ENCODE data around the gene KCNMA1. TPM values are rescaled to one million over a fixed set of nuclear protein-coding genes. Genes with fewer than 3 reads are reported as not detected.
A peak's percentile ranks its signal among the peaks of the same experiment; 100 is the strongest.

Gene KCNMA1
- total RNA-seq, 2 donors from 2014 or later, result 5.9 to 9.3 TPM

GRCh38 chr10:77380723-77381122 is 256.9 kb downstream of the KCNMA1 start:
- peaks cover 30% of the 10 kb centered on the region for H3K4me1 ChIP-seq
- H3K27me3 ChIP-seq, result no peaks in the 10 kb centered on the region
- H3K4me3 ChIP-seq, result no peak overlapping the region
- H3K36me3 ChIP-seq (replicated peaks in 1 of 2; ENCODE audit: insufficient read depth in 1 of 2, low read depth in 2 of 2), result no peaks in the 10 kb centered on the region
- no peak for DNase-seq
- TF ChIP-seq POLR2A (IDR thresholded peaks at IDR 0.05) (no peak), CTCF (IDR thresholded peaks at IDR 0.05) (no peak)
- intact Hi-C loops (cut with DNase I), result no loop called here
- H3K9me3 ChIP-seq, result no peaks in the 10 kb centered on the region
- 93 to 100% methylated on average over 1 of the region's 1 CpG for WGBS, 2 donors
- no peak overlapping the region for H3K27ac ChIP-seq
- ATAC-seq, result no peak

GRCh38 chr10:77380191-77380590 is 257.4 kb downstream of the KCNMA1 start:
- 65 to 80% methylated on average over 3 of the region's 3 CpGs for WGBS, 2 donors
- Histone ChIP-seq H3K27me3 (no peaks in the 10 kb centered on the region), H3K4me1 (peaks cover 30% of the 10 kb centered on the region), H3K9me3 (no peaks in the 10 kb centered on the region), H3K4me3 (no peak overlapping the region), H3K36me3 (replicated peaks in 1 of 2; ENCODE audit: insufficient read depth in 1 of 2, low read depth in 2 of 2) (no peaks in the 10 kb centered on the region), H3K27ac (no peak overlapping the region)
- intact Hi-C loops (cut with DNase I), result no loop called here
- DNase-seq (no peak), ATAC-seq (no peak)
- TF ChIP-seq POLR2A (IDR thresholded peaks at IDR 0.05) (no peak), CTCF (IDR thresholded peaks at IDR 0.05) (no peak)

GRCh38 chr10:77378366-77379349 is 258.9 kb downstream of the KCNMA1 start:
- Histone ChIP-seq H3K4me1 (peaks cover 32% of the 10 kb centered on the region), H3K27me3 (no peaks in the 10 kb centered on the region), H3K9me3 (no peaks in the 10 kb centered on the region), H3K4me3 (no peak overlapping the region), H3K36me3 (replicated peaks in 1 of 2; ENCODE audit: insufficient read depth in 1 of 2, low read depth in 2 of 2) (no peaks in the 10 kb centered on the region), H3K27ac (peak overlapping the region; percentile 13 to 53 (median 22))
- intact Hi-C loops (cut with DNase I), result loop anchor here (5.0 to 10.0 kb wide), 2 partner anchors 204 to 264 kb away; no protein-coding TSS in a partner anchor
- ATAC-seq (no peak), DNase-seq (no peak)
- 58 to 61% methylated on average over 4 of the region's 4 CpGs for WGBS, 2 donors
- TF ChIP-seq POLR2A (IDR thresholded peaks at IDR 0.05) (no peak), CTCF (IDR thresholded peaks at IDR 0.05) (no peak)

- Histone ChIP-seq H3K27me3 (no peaks in the 10 kb centered on the region), H3K27ac (peak overlapping the region; percentile 18 to 53 (median 33)), H3K4me3 (no peak overlapping the region), H3K9me3 (no peaks in the 10 kb centered on the region), H3K4me1 (peaks cover 40% of the 10 kb centered on the region), H3K36me3 (replicated peaks in 1 of 2; ENCODE audit: insufficient read depth in 1 of 2, low read depth in 2 of 2) (no peaks in the 10 kb centered on the region)
- intact Hi-C loops (cut with DNase I), result loop anchor here (5.0 to 10.0 kb wide), 2 partner anchors 203 to 264 kb away; no protein-coding TSS in a partner anchor
- TF ChIP-seq POLR2A (IDR thresholded peaks at IDR 0.05), result no peak
- TF ChIP-seq CTCF (IDR thresholded peaks at IDR 0.05), result peak; percentile 17 to 70 (median 58)
- peak; percentile 78 for ATAC-seq
- DNase-seq, result peak; percentile 50 to 74 (median 67)
- 22 to 28% methylated on average over 6 of the region's 6 CpGs for WGBS, 2 donors
Observed at GRCh38 chr10:77377678-77378352, 259.8 kb downstream of the KCNMA1 start.
